ENCODE results near the gene HDGFL2. TPM values are rescaled to one million over a fixed set of nuclear protein-coding genes. Genes with fewer than 3 reads are reported as not detected.

The HDGFL2 gene
- total RNA-seq = 43.0 and 45.8 TPM in 2 replicates

DNA sequence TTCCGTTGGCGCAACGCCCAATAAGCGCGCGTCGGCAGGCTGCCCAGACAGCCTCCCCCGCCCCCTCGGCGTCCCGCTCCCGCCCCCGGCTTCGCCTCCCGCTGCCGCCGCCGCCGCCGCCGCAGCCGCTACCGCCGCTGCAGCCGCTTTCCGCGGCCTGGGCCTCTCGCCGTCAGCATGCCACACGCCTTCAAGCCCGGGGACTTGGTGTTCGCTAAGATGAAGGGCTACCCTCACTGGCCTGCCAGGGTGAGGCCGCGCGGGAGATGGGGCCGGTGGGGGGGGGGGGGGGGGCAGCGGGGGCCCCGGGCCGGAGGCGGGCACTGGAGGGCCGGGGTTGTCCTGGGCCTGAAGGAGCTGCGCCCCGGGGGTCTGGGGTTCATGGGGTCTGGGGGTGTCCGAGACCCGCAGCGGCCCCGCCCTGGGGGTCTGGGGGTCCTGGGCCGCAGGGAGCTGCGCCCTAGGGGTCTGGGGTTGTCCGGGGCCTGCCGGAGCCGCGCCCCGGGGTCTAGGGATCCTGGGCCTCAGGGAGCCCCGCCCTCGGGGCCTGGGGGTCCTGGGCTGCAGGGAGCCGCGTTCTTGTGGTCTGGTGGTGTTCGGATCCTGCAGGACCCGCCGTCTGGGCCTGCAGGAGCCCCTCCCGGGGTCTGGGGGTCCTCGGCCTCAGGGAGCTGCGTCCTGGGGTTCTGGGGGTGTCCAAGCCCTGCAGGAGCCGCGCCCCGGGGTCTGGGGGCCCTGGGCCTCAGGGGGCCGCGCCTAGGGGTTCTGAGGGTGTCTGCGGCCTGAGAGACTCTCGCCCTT is at the start of gene HDGFL2:
Gene HDGFL2 (plus strand): TSS at position 124 of the 801 bp plus-strand sequence. CDS start 54 bp downstream, at position 178.

DNA sequence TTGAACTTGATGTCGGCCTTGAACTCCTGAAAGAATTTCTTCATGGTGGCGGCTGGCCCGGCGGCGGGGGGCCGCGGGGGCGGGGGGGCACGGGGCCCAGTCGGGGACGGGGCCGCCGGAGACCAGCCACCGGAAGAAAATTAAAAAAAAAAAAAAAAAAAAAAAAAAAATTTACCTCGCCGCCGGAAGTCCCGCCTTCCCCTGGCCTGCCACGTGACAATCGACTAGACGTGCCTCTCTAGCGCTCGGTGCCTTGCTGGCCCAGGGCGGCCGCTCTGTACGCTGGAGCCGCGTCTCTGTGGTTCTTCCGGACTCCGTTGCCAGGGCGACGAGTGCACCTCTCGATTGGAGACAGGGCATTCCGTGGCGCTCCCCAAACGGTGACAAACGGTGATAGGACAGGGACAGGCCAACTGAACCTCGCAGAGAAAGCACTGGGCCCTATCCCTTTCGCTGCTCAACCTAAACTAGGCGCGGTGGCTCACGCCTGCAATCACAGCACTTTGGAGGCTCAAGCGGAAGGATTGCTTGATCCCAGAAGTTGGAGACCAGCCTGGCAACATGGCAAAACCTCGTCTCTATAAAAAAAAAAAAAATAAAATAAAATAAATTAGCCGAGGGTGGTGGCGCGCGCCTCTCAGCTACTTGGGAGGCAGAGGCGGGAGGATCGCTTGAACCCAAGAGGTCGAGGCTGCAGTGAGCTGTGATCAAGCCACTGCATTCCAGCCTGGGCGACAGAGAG is 14.3 kb upstream of the HDGFL2 start, which contains the start of gene UBXN6:
Gene UBXN6 (minus strand): TSS at position 141 of the 742 bp plus-strand sequence. CDS start 97 bp downstream, at position 44.

DNA sequence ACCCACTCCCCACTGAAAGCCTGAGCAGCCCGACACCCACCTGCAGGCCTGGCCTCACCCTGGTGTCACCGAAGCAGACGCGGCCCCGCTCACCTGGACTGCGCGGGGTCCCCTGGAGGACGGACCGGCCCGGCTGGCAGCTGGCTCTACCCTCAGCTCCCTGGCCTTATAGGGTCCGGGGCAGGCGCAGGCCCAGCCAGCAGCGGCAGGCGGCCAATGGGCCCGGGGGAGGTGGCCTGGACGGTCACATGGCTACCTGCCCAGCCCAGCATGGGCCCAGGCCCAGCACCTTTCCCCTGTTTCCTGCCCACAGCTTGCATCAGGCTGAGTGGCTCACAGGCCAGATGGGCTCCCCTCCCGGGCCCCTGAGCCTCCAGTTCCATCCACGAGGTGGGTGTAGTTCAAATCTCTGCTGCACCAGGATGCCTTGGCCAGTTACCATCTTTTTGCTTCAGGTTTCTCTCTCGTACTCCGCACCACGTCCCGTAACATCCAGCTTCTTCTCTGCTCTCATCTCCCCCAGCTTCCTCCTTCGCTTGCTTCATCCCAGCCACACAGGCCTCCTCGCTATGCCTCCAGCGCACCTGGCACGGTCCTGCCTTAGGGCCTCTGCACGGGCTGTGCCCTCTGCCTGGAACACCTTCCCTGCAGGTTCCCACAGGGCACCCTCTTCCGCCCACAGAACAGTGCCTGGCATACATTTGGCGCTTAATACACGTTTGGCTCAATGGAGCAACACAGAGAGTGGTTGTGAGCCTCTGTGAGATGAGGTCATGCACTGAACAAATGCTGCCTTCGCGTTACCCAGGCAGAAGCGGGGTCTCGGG is 46.5 kb downstream of the HDGFL2 start, which contains the start of gene PLIN4:
Gene PLIN4 (minus strand): TSS at position 142 of the 827 bp plus-strand sequence. CDS start 214 bp downstream, outside the sequence.

DNA sequence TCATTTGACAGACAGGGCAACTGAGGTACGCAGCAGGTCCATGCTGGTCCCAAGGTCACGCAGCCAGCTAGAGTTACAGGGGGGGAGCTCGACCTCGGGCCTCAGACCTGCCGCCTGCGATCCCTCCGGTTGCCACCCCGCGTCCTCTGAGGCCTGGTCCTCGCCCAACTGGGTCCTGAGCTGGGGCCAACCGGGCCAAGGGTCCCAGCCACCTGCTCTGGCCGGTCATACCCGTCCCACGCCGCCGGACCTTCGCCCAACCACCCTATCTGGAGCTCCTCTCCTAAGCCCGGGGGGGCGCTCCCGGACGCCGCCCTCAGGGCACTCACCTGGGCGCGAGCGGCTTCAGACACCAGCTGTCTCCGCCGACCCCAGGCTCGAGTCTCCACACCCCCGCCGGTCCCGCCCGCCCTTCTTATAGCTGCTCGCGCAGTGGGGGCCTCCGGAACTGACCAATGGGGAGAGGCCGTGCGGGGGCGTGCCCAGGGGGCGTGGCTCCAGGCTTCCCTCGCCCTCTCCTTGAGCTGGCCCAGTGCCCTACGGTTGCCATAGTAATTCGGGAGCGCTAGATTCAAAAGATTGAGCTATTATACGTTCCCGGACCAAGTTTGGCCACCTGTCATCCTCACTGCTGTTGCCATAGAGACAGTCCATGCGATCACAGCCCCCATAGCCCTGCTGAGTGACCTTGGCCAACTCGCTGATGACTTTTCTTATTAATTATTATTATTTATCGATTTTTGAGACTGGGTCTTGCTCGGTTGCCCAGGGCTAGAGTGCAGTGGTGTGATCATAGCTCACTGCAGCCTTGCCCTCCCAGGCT is 63.0 kb downstream of the HDGFL2 start, which contains the start of gene PLIN5:
Gene PLIN5 (minus strand): TSS at position 389 of the 823 bp plus-strand sequence. CDS start 1,150 bp downstream, outside the sequence.

DNA sequence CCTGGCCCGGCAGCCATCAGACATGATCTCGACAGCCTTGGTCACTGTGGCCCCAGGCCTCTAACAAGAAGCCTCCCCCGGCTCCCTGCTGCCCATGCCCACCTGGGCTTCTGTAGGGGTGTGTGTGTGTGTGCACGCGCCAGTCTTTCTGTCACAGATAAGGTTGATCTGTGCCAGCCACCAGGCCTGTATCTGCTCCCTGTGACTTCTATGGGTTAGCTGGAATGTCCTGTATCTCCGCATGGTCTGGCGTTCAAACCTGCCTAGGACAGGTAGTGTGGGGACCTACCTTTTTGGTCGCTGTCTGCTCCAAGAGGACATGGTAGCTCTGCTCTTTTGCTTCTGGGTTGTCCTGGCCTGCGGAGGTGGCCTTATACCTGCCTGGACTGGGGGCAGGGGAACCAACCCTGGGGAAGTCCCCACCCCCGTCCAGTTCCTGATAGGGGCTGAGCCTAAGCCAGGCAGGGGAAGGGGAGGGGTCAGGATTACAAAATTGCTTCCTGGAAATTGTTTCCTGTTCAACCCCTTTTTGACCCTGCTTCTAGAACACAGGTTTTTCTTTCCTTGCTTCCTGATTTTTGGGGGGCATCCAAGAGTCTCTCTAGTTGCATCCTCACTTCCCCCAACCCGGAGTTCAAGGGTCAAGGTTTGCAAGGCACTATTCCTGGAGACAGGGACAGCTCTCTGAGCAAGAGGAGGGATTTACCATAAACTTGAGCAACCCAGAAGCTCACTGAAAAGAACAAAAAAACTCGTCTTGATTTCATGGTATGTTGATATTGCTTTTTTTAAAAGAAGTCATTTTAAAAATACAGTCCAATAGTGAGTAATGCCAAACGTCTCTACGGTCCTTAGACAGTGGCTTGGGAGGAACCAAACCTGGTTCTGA is 67.8 kb downstream of the HDGFL2 start, which contains the start of gene LRG1:
Gene LRG1 (minus strand): TSS at position 344 of the 889 bp plus-strand sequence. CDS start 23 bp downstream, at position 321.

Other genes with a start within 250 kb of the HDGFL2 start
- gene EBI3, start 242.8 kb upstream of the HDGFL2 start, total RNA-seq = 0.09 and 0.54 TPM in 2 replicates
- gene YJU2, start 225.2 kb upstream of the HDGFL2 start, total RNA-seq = 17.4 and 17.6 TPM in 2 replicates
- gene SHD, start 193.0 kb upstream of the HDGFL2 start, total RNA-seq = not detected in 2 replicates
- gene TMIGD2, start 169.9 kb upstream of the HDGFL2 start, total RNA-seq = not detected in 2 replicates
- gene FSD1, start 167.7 kb upstream of the HDGFL2 start, total RNA-seq = 2.4 and 2.6 TPM in 2 replicates
- 32.1 and 36.4 TPM in 2 replicates for gene STAP2, start 133.5 kb upstream of the HDGFL2 start, total RNA-seq
- 5.8 and 8.9 TPM in 2 replicates for gene MPND, start 128.7 kb upstream of the HDGFL2 start, total RNA-seq
- gene SH3GL1, start 71.8 kb upstream of the HDGFL2 start, total RNA-seq = 41.2 and 83.9 TPM in 2 replicates
- gene CHAF1A, start 69.7 kb upstream of the HDGFL2 start, total RNA-seq = 3.4 and 3.7 TPM in 2 replicates
- 75.3 and 97.5 TPM in 2 replicates for gene UBXN6, start 14.5 kb upstream of the HDGFL2 start, total RNA-seq
- gene PLIN4, start 46.2 kb downstream of the HDGFL2 start, total RNA-seq = 1.1 and 1.5 TPM in 2 replicates
- gene PLIN5, start 62.9 kb downstream of the HDGFL2 start, total RNA-seq = 23.5 and 27.5 TPM in 2 replicates
- 0.95 and 2.4 TPM in 2 replicates for gene LRG1, start 67.7 kb downstream of the HDGFL2 start, total RNA-seq
- gene SEMA6B, start 87.4 kb downstream of the HDGFL2 start, total RNA-seq = 27.9 and 41.9 TPM in 2 replicates
- 61.8 and 96.2 TPM in 2 replicates for gene TNFAIP8L1, start 167.2 kb downstream of the HDGFL2 start, total RNA-seq
- gene MYDGF, start 198.0 kb downstream of the HDGFL2 start, total RNA-seq = 143 and 186 TPM in 2 replicates

Measured in dermis lymphatic vessel endothelial cell (primary cell).